ENCODE data around the gene LIPC. TPM values are rescaled to one million over a fixed set of nuclear protein-coding genes. Genes with fewer than 3 reads are reported as not detected.

Gene LIPC
- total and polyA plus RNA-seq, 2 experiments from 2014 or later, result not detected

DNA sequence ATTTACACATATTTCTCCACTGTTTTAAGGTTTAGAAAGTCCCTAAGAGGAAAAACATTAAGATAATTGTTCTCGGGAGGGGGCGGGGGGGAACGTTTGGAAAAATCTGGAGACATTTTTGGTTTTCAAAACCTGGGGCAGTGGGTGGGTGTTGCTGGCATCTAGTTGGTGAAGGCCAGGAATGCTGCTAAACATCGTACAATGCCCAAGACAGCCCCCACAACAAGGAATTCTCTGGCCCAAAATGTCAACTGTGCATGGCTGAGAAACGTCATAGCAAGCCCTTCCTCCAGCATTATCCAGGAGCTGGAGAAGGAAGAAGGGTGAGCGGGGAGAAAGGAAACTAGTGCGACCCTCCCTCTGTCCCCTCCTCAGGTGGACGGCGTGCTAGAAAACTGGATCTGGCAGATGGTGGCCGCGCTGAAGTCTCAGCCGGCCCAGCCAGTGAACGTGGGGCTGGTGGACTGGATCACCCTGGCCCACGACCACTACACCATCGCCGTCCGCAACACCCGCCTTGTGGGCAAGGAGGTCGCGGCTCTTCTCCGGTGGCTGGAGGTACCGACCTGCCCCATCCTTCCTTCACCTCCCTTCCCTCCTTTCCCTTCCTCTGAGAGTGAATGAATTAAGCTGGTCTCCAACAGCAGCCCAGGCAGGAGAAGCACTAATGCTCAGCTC is 109.8 kb downstream of the LIPC start (continued):
- TF ChIP-seq, protein P1, sequence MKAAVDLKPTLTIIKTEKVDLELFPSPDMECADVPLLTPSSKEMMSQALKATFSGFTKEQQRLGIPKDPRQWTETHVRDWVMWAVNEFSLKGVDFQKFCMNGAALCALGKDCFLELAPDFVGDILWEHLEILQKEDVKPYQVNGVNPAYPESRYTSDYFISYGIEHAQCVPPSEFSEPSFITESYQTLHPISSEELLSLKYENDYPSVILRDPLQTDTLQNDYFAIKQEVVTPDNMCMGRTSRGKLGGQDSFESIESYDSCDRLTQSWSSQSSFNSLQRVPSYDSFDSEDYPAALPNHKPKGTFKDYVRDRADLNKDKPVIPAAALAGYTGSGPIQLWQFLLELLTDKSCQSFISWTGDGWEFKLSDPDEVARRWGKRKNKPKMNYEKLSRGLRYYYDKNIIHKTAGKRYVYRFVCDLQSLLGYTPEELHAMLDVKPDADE (IDR thresholded peaks at IDR 0.05), result no peak

DNA sequence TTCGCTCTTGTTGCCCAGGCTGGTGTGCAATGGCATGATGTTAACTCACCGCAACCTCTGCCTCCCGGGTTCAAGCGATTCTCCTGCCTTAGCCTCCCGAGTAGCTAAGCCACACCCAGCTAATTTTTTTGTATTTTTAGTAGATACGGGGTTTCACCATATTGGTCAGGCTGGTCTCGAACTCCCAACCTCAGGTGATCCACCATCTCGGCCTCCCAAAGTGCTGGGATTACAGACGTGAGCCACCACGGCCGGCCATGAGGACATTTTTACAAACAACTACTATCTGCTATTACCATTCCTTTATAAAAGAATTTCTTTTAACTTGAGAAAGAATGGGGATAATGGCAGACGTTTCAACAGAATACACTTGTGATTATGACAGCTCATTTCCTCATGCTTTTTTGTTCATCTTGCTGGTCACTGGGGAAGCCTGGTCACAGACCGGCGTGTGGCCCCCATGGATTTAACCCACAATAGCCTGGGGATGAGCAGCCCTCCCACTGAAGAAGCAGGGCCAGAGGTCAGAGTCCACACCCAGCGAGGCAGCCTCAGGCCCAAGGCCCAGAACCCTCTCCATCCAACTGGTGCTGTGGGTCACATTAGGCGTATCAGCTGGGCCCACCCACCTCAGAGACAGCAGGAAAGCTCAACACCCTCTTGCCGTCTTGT is 112.0 kb downstream of the LIPC start:
- no peak overlapping the region for H3K27ac Mint-ChIP-seq
- no peaks in the 10 kb centered on the region for H3K9me3 Mint-ChIP-seq
- 0 out of 2 replicates have a peak, but pooled peaks cover 3% of the 10 kb centered on the region for H3K9me2 ChIP-seq (ENCODE audit: insufficient read depth)
- no peaks in the 10 kb centered on the region for H3F3A ChIP-seq (replicated peaks; ENCODE audit: low read depth)
- H3K79me2 ChIP-seq (replicated peaks; ENCODE audit: insufficient read depth), result no peaks in the 10 kb centered on the region
- peaks cover 2% of the 10 kb centered on the region; the same call in 1 of the 3 replicates for H3K4me1 Mint-ChIP-seq
- no peaks in the 10 kb centered on the region for H3K36me3 Mint-ChIP-seq (ENCODE audit: low read depth)
- H4K20me1 ChIP-seq (replicated peaks; ENCODE audit: insufficient read depth), result no peaks in the 10 kb centered on the region
- no peak overlapping the region for H3K27ac ChIP-seq (ENCODE audit: low read depth)
- DNase-seq (ENCODE audit: low spot score) (no peak), ATAC-seq (no peak)
- no peaks in the 10 kb centered on the region for H3K27me3 ChIP-seq (ENCODE audit: insufficient read depth)
- no peak overlapping the region for H2AFZ ChIP-seq
- no peaks in the 10 kb centered on the region for H3K36me3 ChIP-seq (ENCODE audit: insufficient read depth)
- H3K4me2 ChIP-seq, result no peak overlapping the region
- no peaks in the 10 kb centered on the region for H3K4me1 ChIP-seq (ENCODE audit: insufficient read depth)
- no peak overlapping the region for H3K4me3 ChIP-seq
- H3K27me3 Mint-ChIP-seq (ENCODE audit: insufficient read depth, low read depth, poor library complexity), result peaks cover 4% of the 10 kb centered on the region
- H3K4me3 Mint-ChIP-seq, result no peak overlapping the region
- TF ChIP-seq ZNF114 (CRISPR knock-in tag; IDR thresholded peaks at IDR 0.05) (no peak), ZNF331 (CRISPR knock-in tag; IDR thresholded peaks at IDR 0.05; ENCODE audit: low read depth) (no peak), EZH2 (IDR thresholded peaks at IDR 0.05; ENCODE audit: low read depth, unreplicated experiment) (no peak), NANOG (IDR thresholded peaks at IDR 0.05; ENCODE audit: borderline replicate concordance) (no peak), POLR2AphosphoS5 (IDR thresholded peaks at IDR 0.05; ENCODE audit: low read depth) (no peak), CREB1 (CRISPR knock-in tag; IDR thresholded peaks at IDR 0.05; ENCODE audit: low read depth) (no peak), EZH2phosphoT487 (IDR thresholded peaks at IDR 0.05; ENCODE audit: unreplicated experiment) (no peak)
- TF ChIP-seq, protein P2, sequence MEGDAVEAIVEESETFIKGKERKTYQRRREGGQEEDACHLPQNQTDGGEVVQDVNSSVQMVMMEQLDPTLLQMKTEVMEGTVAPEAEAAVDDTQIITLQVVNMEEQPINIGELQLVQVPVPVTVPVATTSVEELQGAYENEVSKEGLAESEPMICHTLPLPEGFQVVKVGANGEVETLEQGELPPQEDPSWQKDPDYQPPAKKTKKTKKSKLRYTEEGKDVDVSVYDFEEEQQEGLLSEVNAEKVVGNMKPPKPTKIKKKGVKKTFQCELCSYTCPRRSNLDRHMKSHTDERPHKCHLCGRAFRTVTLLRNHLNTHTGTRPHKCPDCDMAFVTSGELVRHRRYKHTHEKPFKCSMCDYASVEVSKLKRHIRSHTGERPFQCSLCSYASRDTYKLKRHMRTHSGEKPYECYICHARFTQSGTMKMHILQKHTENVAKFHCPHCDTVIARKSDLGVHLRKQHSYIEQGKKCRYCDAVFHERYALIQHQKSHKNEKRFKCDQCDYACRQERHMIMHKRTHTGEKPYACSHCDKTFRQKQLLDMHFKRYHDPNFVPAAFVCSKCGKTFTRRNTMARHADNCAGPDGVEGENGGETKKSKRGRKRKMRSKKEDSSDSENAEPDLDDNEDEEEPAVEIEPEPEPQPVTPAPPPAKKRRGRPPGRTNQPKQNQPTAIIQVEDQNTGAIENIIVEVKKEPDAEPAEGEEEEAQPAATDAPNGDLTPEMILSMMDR (conservative IDR thresholded peaks at IDR 0.05; ENCODE audit: low read depth in 2 of 2), result no peak
- TF ChIP-seq, protein P3, sequence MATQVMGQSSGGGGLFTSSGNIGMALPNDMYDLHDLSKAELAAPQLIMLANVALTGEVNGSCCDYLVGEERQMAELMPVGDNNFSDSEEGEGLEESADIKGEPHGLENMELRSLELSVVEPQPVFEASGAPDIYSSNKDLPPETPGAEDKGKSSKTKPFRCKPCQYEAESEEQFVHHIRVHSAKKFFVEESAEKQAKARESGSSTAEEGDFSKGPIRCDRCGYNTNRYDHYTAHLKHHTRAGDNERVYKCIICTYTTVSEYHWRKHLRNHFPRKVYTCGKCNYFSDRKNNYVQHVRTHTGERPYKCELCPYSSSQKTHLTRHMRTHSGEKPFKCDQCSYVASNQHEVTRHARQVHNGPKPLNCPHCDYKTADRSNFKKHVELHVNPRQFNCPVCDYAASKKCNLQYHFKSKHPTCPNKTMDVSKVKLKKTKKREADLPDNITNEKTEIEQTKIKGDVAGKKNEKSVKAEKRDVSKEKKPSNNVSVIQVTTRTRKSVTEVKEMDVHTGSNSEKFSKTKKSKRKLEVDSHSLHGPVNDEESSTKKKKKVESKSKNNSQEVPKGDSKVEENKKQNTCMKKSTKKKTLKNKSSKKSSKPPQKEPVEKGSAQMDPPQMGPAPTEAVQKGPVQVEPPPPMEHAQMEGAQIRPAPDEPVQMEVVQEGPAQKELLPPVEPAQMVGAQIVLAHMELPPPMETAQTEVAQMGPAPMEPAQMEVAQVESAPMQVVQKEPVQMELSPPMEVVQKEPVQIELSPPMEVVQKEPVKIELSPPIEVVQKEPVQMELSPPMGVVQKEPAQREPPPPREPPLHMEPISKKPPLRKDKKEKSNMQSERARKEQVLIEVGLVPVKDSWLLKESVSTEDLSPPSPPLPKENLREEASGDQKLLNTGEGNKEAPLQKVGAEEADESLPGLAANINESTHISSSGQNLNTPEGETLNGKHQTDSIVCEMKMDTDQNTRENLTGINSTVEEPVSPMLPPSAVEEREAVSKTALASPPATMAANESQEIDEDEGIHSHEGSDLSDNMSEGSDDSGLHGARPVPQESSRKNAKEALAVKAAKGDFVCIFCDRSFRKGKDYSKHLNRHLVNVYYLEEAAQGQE (IDR thresholded peaks at IDR 0.05; ENCODE audit: unreplicated experiment), result no peak
- TF ChIP-seq, protein P4, sequence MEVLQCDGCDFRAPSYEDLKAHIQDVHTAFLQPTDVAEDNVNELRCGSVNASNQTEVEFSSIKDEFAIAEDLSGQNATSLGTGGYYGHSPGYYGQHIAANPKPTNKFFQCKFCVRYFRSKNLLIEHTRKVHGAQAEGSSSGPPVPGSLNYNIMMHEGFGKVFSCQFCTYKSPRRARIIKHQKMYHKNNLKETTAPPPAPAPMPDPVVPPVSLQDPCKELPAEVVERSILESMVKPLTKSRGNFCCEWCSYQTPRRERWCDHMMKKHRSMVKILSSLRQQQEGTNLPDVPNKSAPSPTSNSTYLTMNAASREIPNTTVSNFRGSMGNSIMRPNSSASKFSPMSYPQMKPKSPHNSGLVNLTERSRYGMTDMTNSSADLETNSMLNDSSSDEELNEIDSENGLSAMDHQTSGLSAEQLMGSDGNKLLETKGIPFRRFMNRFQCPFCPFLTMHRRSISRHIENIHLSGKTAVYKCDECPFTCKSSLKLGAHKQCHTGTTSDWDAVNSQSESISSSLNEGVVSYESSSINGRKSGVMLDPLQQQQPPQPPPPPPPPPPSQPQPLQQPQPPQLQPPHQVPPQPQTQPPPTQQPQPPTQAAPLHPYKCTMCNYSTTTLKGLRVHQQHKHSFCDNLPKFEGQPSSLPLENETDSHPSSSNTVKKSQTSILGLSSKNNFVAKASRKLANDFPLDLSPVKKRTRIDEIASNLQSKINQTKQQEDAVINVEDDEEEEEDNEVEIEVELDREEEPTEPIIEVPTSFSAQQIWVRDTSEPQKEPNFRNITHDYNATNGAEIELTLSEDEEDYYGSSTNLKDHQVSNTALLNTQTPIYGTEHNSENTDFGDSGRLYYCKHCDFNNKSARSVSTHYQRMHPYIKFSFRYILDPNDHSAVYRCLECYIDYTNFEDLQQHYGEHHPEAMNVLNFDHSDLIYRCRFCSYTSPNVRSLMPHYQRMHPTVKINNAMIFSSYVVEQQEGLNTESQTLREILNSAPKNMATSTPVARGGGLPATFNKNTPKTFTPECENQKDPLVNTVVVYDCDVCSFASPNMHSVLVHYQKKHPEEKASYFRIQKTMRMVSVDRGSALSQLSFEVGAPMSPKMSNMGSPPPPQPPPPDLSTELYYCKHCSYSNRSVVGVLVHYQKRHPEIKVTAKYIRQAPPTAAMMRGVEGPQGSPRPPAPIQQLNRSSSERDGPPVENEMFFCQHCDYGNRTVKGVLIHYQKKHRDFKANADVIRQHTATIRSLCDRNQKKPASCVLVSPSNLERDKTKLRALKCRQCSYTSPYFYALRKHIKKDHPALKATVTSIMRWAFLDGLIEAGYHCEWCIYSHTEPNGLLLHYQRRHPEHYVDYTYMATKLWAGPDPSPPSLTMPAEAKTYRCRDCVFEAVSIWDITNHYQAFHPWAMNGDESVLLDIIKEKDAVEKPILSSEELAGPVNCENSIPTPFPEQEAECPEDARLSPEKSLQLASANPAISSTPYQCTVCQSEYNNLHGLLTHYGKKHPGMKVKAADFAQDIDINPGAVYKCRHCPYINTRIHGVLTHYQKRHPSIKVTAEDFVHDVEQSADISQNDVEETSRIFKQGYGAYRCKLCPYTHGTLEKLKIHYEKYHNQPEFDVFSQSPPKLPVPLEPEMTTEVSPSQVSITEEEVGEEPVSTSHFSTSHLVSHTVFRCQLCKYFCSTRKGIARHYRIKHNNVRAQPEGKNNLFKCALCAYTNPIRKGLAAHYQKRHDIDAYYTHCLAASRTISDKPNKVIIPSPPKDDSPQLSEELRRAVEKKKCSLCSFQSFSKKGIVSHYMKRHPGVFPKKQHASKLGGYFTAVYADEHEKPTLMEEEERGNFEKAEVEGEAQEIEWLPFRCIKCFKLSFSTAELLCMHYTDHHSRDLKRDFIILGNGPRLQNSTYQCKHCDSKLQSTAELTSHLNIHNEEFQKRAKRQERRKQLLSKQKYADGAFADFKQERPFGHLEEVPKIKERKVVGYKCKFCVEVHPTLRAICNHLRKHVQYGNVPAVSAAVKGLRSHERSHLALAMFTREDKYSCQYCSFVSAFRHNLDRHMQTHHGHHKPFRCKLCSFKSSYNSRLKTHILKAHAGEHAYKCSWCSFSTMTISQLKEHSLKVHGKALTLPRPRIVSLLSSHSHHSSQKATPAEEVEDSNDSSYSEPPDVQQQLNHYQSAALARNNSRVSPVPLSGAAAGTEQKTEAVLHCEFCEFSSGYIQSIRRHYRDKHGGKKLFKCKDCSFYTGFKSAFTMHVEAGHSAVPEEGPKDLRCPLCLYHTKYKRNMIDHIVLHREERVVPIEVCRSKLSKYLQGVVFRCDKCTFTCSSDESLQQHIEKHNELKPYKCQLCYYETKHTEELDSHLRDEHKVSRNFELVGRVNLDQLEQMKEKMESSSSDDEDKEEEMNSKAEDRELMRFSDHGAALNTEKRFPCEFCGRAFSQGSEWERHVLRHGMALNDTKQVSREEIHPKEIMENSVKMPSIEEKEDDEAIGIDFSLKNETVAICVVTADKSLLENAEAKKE (CRISPR knock-in tag; IDR thresholded peaks at IDR 0.05), result no peak
